PC-9 (cell line): ENCODE data around the gene FAHD1.

Source experiments
- EZH2 ChIP-seq: fragments of 200-600 bp; sonication (generic); IDR thresholded peaks from 2 replicates; pipeline ENCODE4 v1.8.0; 2017; ENCODE audit warnings: antibody characterized with exemption, low read depth
- TF ChIP-seq, protein P1 (sequence below): fragments of 200-600 bp; sonication (generic); conservative IDR thresholded peaks from 2 replicates; pipeline ENCODE4 v1.6.1; 2017; ENCODE audit warnings: mixed run types, antibody characterized with exemption, mild to moderate bottlenecking, moderate library complexity

DNA sequence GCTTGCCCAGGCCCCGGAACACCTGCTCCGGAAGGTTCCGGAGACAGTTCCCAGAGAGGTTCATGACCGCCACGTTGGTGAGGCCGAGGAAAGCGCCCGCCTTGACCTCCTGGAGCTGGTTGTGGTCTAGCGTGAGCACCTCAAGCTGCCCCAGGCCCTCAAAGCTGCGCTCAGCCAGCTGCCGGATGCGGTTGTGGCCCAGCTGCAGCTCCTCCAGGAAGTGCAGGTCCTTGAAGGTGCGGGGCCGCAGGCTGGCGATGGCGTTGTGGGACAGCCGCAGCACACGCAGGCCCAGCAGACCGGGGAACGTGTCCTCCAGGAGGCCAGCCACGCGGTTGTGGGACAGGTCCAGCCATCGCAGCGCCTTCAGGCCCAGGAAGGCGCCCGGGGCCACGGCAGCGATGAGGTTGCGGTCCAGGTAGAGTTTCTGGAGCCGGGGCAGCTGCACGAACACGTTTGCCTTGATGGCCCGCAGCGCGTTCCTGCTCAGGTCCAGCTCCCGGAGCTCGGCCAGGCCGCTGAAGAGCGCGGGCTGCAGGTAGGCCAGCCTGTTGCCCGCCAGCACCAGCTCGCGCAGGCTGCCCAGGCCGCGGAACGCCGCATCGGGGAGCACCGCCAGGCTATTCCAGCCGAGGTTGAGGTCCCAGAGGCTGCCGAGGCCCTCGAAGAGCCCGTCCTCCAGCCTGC lies 35.6 kb upstream of the FAHD1 start:
- TF ChIP-seq, protein P1, sequence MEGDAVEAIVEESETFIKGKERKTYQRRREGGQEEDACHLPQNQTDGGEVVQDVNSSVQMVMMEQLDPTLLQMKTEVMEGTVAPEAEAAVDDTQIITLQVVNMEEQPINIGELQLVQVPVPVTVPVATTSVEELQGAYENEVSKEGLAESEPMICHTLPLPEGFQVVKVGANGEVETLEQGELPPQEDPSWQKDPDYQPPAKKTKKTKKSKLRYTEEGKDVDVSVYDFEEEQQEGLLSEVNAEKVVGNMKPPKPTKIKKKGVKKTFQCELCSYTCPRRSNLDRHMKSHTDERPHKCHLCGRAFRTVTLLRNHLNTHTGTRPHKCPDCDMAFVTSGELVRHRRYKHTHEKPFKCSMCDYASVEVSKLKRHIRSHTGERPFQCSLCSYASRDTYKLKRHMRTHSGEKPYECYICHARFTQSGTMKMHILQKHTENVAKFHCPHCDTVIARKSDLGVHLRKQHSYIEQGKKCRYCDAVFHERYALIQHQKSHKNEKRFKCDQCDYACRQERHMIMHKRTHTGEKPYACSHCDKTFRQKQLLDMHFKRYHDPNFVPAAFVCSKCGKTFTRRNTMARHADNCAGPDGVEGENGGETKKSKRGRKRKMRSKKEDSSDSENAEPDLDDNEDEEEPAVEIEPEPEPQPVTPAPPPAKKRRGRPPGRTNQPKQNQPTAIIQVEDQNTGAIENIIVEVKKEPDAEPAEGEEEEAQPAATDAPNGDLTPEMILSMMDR, result no peak
- TF ChIP-seq EZH2, result no peak
